ENCODE results near the gene RNU6-9.

Gene RNU6-9

GRCh38 chr19:899336-900042 is 6.2 kb downstream of the RNU6-9 start:
- DNase-seq, result no peak

GRCh38 chr19:900043-900301 is 6.7 kb downstream of the RNU6-9 start:
- DNase-seq, result no peak

- no peak for DNase-seq
Measured at GRCh38 chr19:900302-901111, 7.2 kb downstream of the RNU6-9 start.

GRCh38 chr19:901216-902092 is 8.2 kb downstream of the RNU6-9 start:
- DNase-seq, result no peak

- no peak for DNase-seq
Measured at GRCh38 chr19:902093-902370, 8.7 kb downstream of the RNU6-9 start.

GRCh38 chr19:902446-903226 is 9.4 kb downstream of the RNU6-9 start:
- no peak for DNase-seq

- DNase-seq, result no peak
Measured at GRCh38 chr19:903266-903797, 10.0 kb downstream of the RNU6-9 start.

- no peak for DNase-seq
Measured at GRCh38 chr19:904545-904944, 11.3 kb downstream of the RNU6-9 start.

GRCh38 chr19:906480-906879 is 13.2 kb downstream of the RNU6-9 start:
- DNase-seq, result no peak

- DNase-seq, result peak; percentile 70
Measured at GRCh38 chr19:907183-907853, 14.0 kb downstream of the RNU6-9 start.

- no peak for DNase-seq
Measured at GRCh38 chr19:911197-912033, 18.1 kb downstream of the RNU6-9 start.

- DNase-seq, result no peak
Measured at GRCh38 chr19:912181-913079, 19.1 kb downstream of the RNU6-9 start.

GRCh38 chr19:913080-913748 is 19.9 kb downstream of the RNU6-9 start, which contains the start of gene R3HDM4:
TSS of gene R3HDM4 (minus strand) at chr19:913219. CDS start at chr19:913157, 62 bp downstream.
- DNase-seq, result peak; percentile 75

GRCh38 chr19:916645-917322 is 23.5 kb downstream of the RNU6-9 start:
- DNase-seq, result no peak

- DNase-seq, result peak; percentile 33
Measured at GRCh38 chr19:917323-918151, 24.3 kb downstream of the RNU6-9 start, which contains the start of gene KISS1R. TSS of gene KISS1R (plus strand) at chr19:917333. CDS start at chr19:917503, 170 bp downstream.

- no peak for DNase-seq
Measured at GRCh38 chr19:918152-918437, 24.8 kb downstream of the RNU6-9 start.

- DNase-seq, result no peak
Measured at GRCh38 chr19:918481-919198, 25.4 kb downstream of the RNU6-9 start.

Measured in inflammatory macrophage treated with lipopolysaccharide for 4 hours (primary cell).